Peyer's patch (tissue), 4 donors: ENCODE data around the gene LRP11. TPM values are rescaled to one million over a fixed set of nuclear protein-coding genes. Genes with fewer than 3 reads are reported as not detected.

ENCODE experiments used
- DNase-seq, 3 donors: peaks; one replicate each; pipeline ENCODE4 v3.0.0-alpha.2; 2017 to 2019
- H3K27ac ChIP-seq, 4 donors: fragments of 200-600 bp; sonication (generic); one replicate each; pipeline ENCODE4 v1.5.1; 2016 to 2019
- H3K27me3 ChIP-seq, 2 donors: fragments of 200-600 bp; sonication (generic); one replicate each; pipeline ENCODE4 v1.5.1; 2019
- H3K36me3 ChIP-seq, 3 donors: fragments of 200-600 bp; sonication (generic); one replicate each; pipeline ENCODE4 v1.5.1; 2016 to 2019
- H3K4me1 ChIP-seq, 4 donors: fragments of 200-600 bp; sonication (generic); one replicate each; pipeline ENCODE4 v1.5.1; 2016 to 2019
- H3K4me3 ChIP-seq, 4 donors: fragments of 200-600 bp; sonication (generic); 1 replicate in 3 of 4; 2 replicates in 1 of 4; pipeline ENCODE4 v1.5.1; 2016 to 2019; ENCODE audit warnings: mild to moderate bottlenecking in 1 of 4
- H3K9me3 ChIP-seq, 4 donors: fragments of 200-600 bp; sonication (generic); one replicate each; pipeline ENCODE4 v1.5.1; 2016 to 2019; ENCODE audit warnings: mild to moderate bottlenecking in 1 of 4
- CTCF ChIP-seq, 6 experiments: fragments of 450-650 bp in 4 of 6; fragments of 200-600 bp in 2 of 6; sonication (generic) in 1 of 6; IDR thresholded peaks; one replicate each; pipeline ENCODE4 v1.5.1; 2017 to 2019; ENCODE audit warnings: antibody characterized with exemption in 6 of 6, mild to moderate bottlenecking in 3 of 6, moderate library complexity in 1 of 6
- POLR2A ChIP-seq, 2 donors: fragments of 450-650 bp; IDR thresholded peaks; one replicate each; pipeline ENCODE4 v1.5.1; 2017; ENCODE audit warnings: antibody characterized with exemption in 2 of 2, mild to moderate bottlenecking in 2 of 2, moderate library complexity in 2 of 2
- total RNA-seq, 4 donors: library from RNA; depleted of rRNA; stranded (reverse); fragments of >200 nt; gene quantifications; one replicate each; pipeline ENCODE4 v1.1.0, GENCODE V29; 2016

LRP11 gene
- total RNA-seq, 4 donors from 2014 or later: 3.7 to 14.6 (median 11.0) TPM

GRCh38 chr6:149825292-149825691 is 38.9 kb downstream of the LRP11 start:
- TF ChIP-seq POLR2A (IDR thresholded peaks at IDR 0.05) (no peak), CTCF (IDR thresholded peaks at IDR 0.05) (no peak)
- no peak overlapping the region for H3K27ac ChIP-seq

GRCh38 chr6:149823013-149823412 is 41.1 kb downstream of the LRP11 start:
- Histone ChIP-seq H3K27ac (no peak overlapping the region), H3K4me1 (no peaks in the 10 kb centered on the region), H3K4me3 (no peak overlapping the region), H3K27me3 (no peaks in the 10 kb centered on the region), H3K9me3 (no peaks in the 10 kb centered on the region), H3K36me3 (peaks cover 0 to 6% (median 0%) of the 10 kb centered on the region in 3 donors)
- TF ChIP-seq CTCF (IDR thresholded peaks at IDR 0.05) (no peak), POLR2A (IDR thresholded peaks at IDR 0.05) (no peak)
- DNase-seq: no peak

More at GRCh38 chr6:149825292-149825691, 38.9 kb downstream of the LRP11 start:
- Histone ChIP-seq H3K27me3 (no peaks in the 10 kb centered on the region), H3K4me3 (no peak overlapping the region), H3K9me3 (no peaks in the 10 kb centered on the region), H3K4me1 (no peaks in the 10 kb centered on the region), H3K36me3 (peaks cover 0 to 6% (median 0%) of the 10 kb centered on the region in 3 donors)
- no peak for DNase-seq

GRCh38 chr6:149821492-149821891 is 42.7 kb downstream of the LRP11 start:
- Histone ChIP-seq H3K4me3 (no peak overlapping the region), H3K27me3 (no peaks in the 10 kb centered on the region), H3K9me3 (no peaks in the 10 kb centered on the region), H3K4me1 (no peaks in the 10 kb centered on the region), H3K27ac (no peak overlapping the region), H3K36me3 (peaks cover 0 to 6% (median 0%) of the 10 kb centered on the region in 3 donors)
- no peak for DNase-seq
- TF ChIP-seq POLR2A (IDR thresholded peaks at IDR 0.05) (no peak), CTCF (IDR thresholded peaks at IDR 0.05) (no peak)

GRCh38 chr6:149820506-149820905 is 43.7 kb downstream of the LRP11 start:
- H3K36me3 ChIP-seq: peaks cover 0 to 6% (median 0%) of the 10 kb centered on the region in 3 donors
- H3K9me3 ChIP-seq: no peaks in the 10 kb centered on the region
- no peaks in the 10 kb centered on the region for H3K27me3 ChIP-seq
- no peak for DNase-seq
- no peak for TF ChIP-seq CTCF (IDR thresholded peaks at IDR 0.05)
- TF ChIP-seq POLR2A (IDR thresholded peaks at IDR 0.05): no peak
- no peaks in the 10 kb centered on the region for H3K4me1 ChIP-seq
- no peak overlapping the region for H3K27ac ChIP-seq
- no peak overlapping the region for H3K4me3 ChIP-seq

- H3K9me3 ChIP-seq: no peaks in the 10 kb centered on the region
- DNase-seq: no peak
- H3K27ac ChIP-seq: no peak overlapping the region
- H3K4me3 ChIP-seq: no peak overlapping the region
- no peaks in the 10 kb centered on the region for H3K4me1 ChIP-seq
- TF ChIP-seq POLR2A (IDR thresholded peaks at IDR 0.05): no peak
- TF ChIP-seq CTCF (IDR thresholded peaks at IDR 0.05): no peak
- H3K27me3 ChIP-seq: no peaks in the 10 kb centered on the region
- H3K36me3 ChIP-seq: peaks cover 0 to 10% (median 0%) of the 10 kb centered on the region in 3 donors
Measured at GRCh38 chr6:149815788-149816187, 48.4 kb downstream of the LRP11 start.

GRCh38 chr6:149813351-149813750 is 50.8 kb downstream of the LRP11 start:
- no peak overlapping the region for H3K27ac ChIP-seq
- H3K4me3 ChIP-seq: no peak overlapping the region
- H3K36me3 ChIP-seq: peaks cover 0 to 20% (median 0%) of the 10 kb centered on the region in 3 donors
- TF ChIP-seq POLR2A (IDR thresholded peaks at IDR 0.05) (no peak), CTCF (IDR thresholded peaks at IDR 0.05) (no peak)
- H3K27me3 ChIP-seq: no peaks in the 10 kb centered on the region
- no peaks in the 10 kb centered on the region for H3K4me1 ChIP-seq
- DNase-seq: no peak
- no peaks in the 10 kb centered on the region for H3K9me3 ChIP-seq
